PC-9 (cell line): Measurements from ENCODE around the gene ZP1.

Experiments used
- EZH2 ChIP-seq: fragments of 200-600 bp; sonication (generic); IDR thresholded peaks from 2 replicates; pipeline ENCODE4 v1.8.0; 2017; ENCODE audit warnings: antibody characterized with exemption, low read depth
- TF ChIP-seq, protein P1 (sequence below): fragments of 200-600 bp; sonication (generic); conservative IDR thresholded peaks from 2 replicates; pipeline ENCODE4 v1.6.1; 2017; ENCODE audit warnings: mixed run types, antibody characterized with exemption, mild to moderate bottlenecking, moderate library complexity

DNA sequence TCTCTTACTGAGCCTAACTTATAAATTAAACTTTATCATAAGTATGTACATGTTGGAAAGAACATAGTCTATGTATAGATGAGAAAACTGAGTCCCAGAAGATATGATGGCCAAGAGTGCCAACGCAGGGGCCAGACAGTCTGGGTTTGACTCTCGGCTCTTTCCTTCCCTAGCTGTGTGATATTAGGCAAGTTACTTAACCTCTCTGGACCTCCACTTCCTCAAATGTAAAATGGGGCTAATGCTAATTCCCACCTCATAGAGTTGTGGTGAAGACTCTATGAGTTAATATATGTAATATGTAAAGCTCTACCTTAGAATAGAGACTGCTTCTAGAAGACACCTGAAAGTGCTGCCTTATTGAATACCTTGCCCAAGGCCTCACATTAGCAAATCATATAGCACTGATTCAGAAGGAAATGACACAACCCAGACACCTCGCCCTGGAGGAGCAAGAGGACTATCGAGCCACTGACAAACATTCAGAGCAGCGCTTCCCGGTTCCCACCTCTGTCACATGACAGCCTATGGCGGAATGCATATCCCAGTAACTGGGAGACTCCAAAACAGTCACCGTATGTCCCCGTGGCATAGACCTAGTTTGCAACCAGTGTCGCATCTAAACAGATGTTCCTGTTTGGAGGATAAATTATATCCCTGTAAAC is 36.7 kb upstream of the ZP1 start:
- TF ChIP-seq, protein P1, sequence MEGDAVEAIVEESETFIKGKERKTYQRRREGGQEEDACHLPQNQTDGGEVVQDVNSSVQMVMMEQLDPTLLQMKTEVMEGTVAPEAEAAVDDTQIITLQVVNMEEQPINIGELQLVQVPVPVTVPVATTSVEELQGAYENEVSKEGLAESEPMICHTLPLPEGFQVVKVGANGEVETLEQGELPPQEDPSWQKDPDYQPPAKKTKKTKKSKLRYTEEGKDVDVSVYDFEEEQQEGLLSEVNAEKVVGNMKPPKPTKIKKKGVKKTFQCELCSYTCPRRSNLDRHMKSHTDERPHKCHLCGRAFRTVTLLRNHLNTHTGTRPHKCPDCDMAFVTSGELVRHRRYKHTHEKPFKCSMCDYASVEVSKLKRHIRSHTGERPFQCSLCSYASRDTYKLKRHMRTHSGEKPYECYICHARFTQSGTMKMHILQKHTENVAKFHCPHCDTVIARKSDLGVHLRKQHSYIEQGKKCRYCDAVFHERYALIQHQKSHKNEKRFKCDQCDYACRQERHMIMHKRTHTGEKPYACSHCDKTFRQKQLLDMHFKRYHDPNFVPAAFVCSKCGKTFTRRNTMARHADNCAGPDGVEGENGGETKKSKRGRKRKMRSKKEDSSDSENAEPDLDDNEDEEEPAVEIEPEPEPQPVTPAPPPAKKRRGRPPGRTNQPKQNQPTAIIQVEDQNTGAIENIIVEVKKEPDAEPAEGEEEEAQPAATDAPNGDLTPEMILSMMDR, result no peak
- no peak for TF ChIP-seq EZH2
